ENCODE measurements around the gene DGKZ.
"Not testable (repeated sequence)": the region's sequence is repeated elsewhere in the genome, so short reads cannot be mapped to it uniquely, and the experiment has no call there.

DGKZ gene, protein sequence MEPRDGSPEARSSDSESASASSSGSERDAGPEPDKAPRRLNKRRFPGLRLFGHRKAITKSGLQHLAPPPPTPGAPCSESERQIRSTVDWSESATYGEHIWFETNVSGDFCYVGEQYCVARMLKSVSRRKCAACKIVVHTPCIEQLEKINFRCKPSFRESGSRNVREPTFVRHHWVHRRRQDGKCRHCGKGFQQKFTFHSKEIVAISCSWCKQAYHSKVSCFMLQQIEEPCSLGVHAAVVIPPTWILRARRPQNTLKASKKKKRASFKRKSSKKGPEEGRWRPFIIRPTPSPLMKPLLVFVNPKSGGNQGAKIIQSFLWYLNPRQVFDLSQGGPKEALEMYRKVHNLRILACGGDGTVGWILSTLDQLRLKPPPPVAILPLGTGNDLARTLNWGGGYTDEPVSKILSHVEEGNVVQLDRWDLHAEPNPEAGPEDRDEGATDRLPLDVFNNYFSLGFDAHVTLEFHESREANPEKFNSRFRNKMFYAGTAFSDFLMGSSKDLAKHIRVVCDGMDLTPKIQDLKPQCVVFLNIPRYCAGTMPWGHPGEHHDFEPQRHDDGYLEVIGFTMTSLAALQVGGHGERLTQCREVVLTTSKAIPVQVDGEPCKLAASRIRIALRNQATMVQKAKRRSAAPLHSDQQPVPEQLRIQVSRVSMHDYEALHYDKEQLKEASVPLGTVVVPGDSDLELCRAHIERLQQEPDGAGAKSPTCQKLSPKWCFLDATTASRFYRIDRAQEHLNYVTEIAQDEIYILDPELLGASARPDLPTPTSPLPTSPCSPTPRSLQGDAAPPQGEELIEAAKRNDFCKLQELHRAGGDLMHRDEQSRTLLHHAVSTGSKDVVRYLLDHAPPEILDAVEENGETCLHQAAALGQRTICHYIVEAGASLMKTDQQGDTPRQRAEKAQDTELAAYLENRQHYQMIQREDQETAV

DNA sequence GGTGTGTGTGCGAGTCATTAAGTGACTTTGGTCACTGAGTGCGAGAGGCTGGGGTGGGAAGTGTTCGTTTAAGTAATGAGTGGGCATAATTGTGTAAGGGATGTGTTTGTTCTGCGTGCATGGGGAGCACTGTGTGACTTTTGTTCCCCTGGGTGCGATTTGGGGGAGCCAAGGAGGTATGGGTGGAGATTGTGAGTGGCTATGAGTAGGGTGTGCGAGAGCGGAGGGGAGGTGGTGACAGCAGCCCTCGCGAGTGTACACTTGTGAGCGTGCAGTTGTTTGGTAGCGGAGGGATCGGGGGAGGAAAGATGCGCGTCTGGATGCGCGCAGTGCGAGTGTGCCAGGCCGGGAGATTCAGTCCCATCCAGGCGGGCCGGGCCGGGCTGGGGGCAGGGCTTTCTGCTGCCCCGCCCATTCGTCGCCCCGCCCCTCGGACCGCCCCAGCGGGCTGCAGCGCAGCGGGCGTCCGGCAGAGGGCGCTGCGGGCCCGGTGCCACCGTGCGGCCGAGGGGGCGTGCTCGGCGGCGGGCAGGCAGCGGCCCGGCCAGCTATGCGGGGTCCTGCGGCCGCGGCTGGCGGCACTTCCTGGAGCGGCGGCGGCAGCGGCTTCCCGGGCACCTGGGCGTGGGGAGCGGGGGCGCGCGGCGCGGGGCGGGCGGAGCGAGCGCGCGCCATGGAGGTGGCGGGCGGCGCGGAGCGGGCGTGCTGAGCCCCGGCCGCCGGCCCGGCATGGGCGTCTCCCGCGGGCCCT lies at the start of gene DGKZ:
DGKZ (plus strand) TSS at position 578 of the 751 bp plus-strand sequence. CDS start 197 bp downstream, outside the sequence.
- DNase-seq (ENCODE audit: low read depth, low spot score): peak; percentile 97

DNA sequence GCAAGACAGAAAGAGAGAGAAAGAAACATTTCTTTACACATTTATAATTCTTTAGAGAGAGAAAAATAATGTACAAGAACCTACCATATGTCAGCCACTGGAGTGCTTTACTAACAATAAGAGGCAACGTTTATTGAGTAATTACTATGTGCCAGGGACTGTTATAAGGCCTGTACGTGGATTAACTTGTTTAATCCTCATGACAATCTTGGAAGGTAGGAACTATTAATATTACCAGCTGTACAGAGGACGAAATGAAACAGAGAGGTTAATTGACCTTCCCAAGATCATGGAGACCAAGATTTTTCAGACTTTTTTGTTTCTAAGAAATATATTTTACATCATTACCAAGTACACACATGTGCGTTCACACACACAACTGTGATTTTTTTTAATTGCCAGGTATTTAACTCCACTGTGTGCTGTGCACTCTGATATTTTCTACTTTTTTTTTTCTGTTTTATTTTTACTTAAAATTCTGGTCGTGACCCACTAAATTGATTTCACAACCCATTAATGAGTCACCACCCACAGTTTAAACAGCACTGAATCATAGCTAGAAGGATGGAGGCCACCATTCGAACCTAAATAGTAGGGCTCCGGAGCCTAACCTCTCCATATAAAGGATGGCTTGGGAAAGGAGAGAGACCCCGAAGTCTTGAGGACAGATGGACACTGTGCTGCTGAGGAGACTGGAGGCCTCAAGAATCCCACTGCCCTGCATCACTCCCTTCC lies 48.4 kb upstream of the DGKZ start:
- DNase-seq (ENCODE audit: low read depth, low spot score): peak; percentile 76

DNA sequence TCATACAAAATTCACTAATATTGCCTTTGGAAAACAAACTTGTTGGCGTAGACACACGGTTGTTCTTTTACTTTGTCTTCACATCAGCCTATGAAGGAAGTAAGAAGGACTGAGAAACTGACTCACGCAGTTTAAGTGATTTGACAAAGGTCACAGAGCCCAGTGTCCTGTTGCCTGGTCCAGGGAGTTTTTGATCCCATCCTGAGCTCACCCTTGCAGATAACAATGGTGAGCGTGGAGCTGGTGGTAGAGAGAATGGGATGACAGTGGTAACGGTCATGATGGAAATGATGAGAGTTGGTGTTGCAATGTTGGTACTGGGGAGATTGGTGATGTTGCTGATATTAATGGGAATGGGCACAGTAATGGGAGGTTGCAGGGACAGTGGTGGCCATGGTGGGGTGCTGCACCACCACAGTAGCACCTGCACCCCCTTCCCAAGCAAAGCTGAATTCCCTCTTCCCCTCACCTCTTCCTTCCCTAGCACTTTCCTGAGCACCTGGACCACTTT lies 47.8 kb upstream of the DGKZ start:
- DNase-seq (ENCODE audit: low read depth, low spot score): no peak

DNA sequence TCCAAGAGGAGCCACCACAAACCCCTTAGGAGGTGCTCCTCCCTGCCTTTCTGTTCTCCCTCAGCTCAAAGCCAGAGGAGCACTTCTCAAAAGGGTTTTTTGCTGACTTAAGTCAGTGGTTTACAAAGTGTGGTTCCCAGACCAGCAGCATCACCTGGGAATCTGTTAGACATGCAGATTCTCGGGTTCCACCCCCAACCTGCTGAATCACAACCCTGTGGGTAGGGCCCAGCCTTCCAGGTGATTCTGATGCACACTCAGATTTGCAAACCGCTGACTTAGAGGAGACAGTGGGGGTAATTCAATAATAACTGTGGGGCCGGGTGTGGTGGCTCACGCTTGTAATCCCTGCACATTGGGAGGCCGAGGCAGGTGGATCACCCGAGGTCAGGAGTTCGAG lies 47.0 kb upstream of the DGKZ start:
- no peak for DNase-seq (ENCODE audit: low read depth, low spot score)

DNA sequence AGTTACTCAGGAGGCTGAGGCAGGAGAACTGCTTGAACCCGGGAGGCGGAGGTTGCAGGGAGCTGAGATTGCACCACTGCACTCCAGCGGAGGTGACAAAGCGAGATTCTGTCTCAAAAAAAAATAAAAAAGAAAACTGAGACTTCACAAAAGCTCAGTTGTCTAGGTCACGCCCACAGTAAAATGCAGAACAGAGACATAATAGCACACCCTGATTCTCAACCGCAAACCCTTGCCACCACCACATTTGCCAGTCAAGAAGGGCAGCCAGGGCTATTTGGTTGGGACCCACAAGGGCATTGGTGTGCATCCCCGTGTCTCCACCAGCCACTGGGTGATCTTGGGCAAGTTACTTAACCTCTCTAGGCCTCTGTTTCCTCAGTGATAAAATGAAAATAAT lies 44.4 kb upstream of the DGKZ start:
- DNase-seq (ENCODE audit: low read depth, low spot score): no peak

DNA sequence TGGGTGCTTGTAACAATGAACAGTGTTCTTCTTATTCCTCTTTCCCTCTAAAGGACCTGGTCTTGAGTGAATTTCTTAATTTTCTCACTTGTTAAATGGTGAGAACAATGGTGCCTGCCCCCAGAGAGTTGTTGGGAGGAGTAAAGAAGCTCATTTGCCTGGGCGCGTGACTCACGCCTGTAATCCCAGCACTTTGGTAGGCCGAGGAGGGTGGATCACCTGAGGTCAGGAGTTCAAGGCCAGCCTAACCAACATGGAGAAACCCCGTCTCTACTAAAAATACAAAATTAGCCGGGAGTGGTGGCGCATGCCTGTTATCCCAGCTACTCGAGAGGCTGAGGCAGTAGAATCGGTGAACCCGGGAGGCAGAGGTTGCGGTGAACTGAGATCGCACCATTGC lies 43.2 kb upstream of the DGKZ start:
- DNase-seq (ENCODE audit: low read depth, low spot score): not testable (repeated sequence)

DNA sequence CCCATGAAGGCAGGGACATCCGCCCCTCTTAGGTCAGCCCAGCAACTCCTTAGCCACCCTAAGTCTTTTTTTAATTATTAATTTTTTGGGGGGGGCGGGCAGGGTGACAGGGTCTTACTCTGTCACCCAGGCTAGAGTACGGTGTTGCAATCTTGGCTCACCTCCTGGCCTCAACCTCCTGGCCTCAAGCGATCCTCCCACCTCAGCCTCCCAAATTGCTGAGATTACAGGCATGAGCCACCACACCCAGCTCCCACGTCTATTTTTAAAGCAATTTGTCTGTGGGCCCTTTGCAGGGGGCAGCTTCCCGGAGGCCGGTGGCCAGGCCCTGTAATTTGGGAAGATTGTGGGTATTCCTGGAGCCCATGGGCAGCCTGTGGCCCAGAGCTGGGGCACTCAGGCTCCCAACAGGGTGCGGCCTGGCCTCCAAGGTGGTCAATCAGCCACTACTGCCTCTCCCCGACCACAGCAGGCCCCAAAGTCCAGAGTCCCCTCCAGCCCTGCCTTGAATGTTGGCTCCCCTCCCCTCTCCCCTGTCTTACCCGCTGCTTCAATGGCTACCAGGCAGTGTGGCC lies 42.6 kb upstream of the DGKZ start:
- no peak for DNase-seq (ENCODE audit: low read depth, low spot score)

DNA sequence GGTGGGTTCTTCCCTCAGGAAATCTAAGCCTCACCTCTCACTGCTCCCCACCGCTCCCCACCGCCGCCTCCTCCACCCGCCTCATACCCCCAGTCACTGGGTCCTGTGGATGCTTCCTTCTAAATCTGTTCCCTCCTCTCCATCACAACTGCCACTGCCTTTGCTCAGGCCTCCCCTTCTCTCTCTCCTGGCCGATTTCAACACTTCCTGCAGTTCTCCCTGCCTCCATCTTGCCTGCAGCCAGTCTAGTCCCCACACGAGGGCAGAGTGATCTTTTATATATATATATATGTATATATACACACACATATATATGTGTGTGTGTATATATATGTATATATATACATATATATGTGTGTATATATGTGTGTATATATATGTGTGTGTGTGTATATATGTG lies 42.0 kb upstream of the DGKZ start:
- DNase-seq (ENCODE audit: low read depth, low spot score): no peak

DNA sequence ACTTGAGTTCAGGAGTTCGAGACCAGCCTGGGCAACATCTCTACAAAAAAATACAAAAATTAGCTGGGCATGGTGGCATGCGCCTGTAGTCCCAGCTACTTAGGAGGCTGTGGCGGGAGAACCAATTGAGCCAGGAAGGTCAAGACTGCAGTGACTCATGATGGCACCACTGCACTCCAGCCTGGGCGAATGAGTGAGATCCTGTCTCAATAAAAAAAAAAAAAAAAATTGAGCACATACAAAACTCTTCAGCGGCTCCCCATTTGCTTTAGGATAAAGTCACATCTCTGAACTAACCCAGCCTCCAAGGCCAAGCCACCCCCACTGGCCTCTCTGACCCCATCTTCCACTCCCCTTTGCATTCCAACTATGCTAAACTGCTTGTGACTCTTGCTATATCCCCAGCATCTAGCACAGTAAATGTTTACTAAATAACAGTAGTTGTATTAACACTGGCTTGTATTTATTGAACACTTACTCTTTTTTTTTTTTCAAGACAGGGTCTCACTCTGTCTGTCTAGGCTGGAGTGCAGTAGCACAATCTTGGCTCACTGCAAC lies 40.9 kb upstream of the DGKZ start:
- no peak for DNase-seq (ENCODE audit: low read depth, low spot score)

DNA sequence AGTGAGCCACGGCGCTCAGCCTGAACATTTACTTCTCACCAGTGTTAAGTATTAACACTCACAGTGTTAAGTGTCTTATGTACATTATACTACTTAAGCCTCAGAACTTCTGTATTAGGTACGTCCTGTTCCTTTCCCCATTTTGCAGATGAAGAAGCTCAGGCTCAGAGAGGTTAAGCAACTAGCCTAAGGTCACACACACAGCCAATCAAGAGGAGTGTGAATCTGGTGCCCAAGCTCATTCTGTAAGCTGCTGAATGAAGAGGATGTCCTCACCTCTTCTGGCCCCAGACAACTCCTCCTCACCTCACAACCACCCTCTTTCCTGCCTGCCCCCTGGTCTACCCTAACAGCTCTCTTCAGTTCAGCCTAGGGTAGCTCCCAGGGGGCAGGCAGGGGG lies 39.9 kb upstream of the DGKZ start:
- no peak for DNase-seq (ENCODE audit: low read depth, low spot score)

DNA sequence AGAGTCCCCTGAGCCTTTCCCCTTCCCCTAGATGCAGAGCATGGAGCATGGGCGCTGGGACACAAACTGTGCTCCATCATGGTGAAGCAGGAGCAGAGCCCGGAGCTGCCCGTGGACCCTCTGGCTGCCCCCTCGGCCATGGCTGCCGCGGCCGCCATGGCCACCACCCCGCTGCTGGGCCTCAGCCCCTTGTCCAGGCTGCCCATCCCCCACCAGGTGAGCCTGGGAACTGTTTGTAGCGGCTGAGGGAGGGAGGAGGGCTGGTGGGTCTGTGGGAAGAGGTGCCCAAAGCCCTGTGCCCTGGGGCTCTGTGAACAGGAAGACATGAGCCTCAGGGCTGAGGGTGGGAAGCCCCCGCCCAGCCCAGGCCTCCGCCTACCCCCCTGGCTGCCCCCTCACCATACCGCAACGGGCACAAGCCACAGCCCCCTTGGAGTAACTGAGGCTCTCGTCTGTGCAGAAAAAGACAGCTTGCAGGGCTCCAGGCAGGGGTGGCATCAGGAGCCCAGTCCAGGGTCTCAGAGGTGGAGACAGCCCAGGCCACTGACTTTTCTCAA lies 39.4 kb upstream of the DGKZ start:
- DNase-seq (ENCODE audit: low read depth, low spot score): no peak

DNA sequence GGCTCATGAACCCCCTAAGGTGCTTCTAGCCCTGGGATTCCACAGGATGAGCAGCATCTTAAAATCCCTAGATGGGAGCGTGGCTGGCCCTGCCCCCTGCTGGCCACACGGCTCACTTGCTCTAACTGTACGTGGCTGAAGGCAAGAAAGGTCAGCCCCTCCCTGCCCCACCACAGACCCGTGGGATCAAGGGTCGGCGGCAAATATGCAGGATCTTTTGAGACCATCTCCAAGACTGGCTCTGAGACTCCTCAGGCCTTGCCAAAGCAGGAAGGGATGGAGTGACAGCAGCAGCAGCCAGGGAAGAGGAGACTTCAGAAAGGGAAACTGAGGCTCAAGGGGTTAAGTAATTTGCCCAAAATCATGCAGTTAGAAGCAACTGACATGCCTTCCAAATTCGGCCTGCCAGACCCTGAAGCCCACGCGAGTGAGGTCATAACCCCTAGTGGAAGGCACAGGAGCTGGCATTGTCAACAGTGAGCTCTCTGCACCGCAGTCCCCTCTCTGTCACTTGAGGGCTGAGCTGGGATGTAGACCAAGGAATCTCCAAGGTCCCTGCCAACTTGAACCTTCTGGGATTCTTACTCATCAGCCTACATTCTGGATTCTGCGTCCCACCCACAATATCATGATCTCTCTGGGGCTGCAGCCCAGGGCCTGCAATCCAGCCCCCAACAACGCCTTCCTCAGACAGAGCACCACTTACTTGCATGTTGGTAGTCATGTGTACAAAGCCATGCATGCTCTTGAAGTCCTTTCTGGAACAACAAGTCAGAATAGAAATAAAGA lies 38.4 kb upstream of the DGKZ start:
- DNase-seq (ENCODE audit: low read depth, low spot score): peak; percentile 80

DNA sequence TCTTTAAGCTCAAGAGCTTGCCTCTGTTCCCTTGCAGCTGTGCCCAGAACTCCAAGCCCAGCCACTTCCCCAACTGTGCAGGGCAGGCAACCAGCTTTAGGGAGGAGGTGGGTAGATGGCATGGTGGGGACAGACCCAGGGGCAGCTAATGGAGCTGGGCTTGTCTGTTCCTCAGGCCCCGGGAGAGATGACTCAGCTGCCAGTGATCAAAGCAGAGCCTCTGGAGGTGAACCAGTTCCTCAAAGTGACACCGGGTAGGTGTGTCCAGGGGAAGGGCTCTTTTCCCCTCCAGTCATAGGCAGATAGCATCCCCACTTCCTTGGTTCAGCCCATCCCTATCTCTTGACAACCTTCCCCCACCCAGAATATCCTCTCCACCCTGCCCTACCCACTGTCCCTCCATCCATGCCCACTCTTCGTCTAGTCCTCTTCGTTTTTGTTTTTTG lies 37.4 kb upstream of the DGKZ start:
- DNase-seq (ENCODE audit: low read depth, low spot score): no peak

DNA sequence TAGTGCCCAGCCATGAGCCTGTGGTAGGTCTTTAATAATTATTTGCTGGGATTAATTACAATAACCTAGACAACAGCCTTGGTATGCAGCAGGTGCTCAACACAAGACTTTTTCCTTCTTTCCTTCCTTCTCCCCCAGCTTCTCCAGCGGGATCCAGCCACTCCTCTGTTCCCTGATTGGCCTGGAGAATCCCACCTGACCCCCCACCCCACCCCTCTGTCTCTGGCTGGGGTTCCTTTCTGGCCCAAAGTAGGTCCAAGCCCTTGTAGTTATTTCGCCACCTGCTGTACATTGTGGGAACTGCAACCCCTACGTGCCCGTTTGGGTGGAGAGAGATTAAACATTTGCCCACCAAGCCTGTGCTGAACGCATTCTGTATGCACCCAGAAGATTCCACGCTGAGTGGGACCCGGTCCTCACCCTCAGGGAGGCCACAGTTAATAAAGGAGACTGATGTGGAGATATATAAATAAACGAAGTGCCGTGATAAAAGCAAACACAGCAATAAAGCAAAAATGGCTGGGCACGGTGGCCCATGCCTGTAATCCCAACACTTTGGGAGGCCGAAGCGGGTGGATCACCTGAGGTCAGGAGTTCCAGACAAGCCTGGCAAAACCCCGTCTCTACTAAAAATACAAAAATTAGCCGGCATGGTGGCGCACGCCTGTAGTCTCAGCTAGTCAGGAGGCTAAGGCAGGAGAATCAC lies 32.1 kb upstream of the DGKZ start:
- peak; percentile 89 for DNase-seq (ENCODE audit: low read depth, low spot score)

DNA sequence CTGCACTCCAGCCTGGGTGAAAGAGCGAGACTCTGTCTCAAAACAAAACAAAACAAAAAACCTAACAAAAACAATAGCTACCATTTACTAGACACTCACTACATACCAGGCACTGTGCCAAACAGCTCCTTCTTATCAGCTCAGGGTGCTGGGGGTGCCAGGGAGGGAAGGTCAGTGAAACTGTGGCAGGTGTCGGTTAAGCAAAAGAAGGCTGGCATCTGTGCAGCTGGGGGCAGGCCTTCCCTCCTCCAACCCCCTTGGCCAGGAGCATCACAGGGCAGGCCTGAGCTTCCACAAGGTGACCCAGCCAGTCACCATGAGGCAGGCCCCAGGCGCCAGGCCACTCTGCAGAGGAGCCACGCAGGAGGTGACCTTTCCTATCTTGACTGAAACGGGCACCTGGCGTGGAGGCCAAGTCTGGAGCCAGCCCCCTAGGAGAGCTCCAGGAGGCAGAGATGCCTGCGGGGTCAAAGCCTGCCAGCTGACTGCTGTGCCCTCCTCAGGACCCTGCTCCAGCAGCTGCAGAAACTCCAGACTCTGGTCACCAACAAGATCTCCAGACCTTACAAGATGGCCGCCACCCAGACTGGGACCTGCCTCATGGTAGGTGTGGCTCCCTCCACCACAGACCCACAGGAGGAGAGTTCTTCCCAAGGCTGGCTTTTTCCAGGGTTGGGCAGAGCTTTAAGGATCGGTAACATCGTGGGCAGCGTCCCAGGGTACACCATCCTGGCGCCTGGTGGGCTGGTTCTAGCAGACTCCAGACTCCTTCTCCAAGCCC lies 31.3 kb upstream of the DGKZ start:
- no peak for DNase-seq (ENCODE audit: low read depth, low spot score)

DNA sequence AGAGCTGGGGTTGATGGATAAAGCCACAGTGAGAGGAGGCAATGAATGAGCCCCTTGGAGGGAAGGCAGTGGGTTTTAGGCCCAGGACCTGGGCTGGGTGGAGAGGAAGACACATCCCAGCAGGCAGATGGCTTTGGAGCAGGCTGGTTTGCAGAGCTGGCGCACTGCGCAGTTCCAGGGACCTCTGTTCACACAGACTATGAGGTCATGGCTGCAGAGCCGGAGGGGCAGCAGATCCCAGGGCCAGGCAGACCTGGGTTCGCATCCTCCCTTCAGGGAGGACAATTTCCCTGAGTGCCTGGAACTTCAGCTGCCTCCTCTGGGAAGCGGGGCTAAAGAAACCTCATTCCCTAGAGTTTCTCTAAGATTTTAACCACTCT lies 28.2 kb upstream of the DGKZ start:
- no peak for DNase-seq (ENCODE audit: low read depth, low spot score)

DNA sequence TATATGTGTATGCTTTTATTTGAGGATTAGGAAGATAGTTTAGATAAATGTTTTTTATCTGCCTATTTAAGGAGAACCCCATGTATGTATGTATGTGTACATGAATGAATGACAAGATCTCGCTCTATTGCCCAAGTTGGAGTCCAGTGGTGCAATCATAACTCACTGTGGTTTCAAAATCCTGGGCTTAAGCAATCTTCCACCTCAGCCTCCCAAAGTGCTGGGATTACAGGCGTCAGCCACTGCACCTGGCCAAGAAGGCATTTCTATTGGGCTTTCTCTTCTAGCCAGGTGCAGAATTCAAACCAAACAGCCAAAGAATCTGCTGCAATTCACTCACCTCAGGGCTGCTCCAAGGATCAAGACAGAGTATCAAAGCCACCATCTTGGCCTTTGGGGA lies 25.5 kb upstream of the DGKZ start:
- no peak for DNase-seq (ENCODE audit: low read depth, low spot score)

DNA sequence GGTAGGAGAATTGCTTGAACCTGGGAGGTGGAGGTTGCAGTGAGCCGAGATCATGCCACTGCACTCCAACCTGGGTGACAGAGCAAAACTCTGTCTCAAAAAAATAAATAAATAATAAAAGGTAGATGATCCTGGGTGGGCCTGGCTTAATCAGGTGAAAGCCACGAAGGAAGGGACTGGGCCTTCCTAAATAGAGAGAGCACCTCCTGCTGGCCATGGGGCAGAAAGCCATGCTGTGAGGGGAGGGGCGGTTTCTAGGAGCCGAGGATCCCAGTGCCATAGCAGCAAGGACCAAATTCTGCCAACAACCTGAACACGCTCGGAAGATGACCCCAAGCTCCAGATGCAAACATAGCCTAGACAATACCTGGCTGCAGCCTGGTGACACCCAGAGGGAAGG lies 24.5 kb upstream of the DGKZ start:
- no peak for DNase-seq (ENCODE audit: low read depth, low spot score)
